H1 (cell line): ENCODE measurements around the gene MEIOSIN. TPM values are rescaled to one million over a fixed set of nuclear protein-coding genes. Genes with fewer than 3 reads are reported as not detected.

Experiments used
- CTCF ChIA-PET: fragments of 300-600 bp; sonication (Branson Sonifier 250); formaldehyde crosslinking; loops from one replicate; lab custom pipeline; 2021; ENCODE audit not compliant: partially characterized antibody; lab: Charles Lee
- POLR2A ChIA-PET: fragments of 300-600 bp; sonication (Branson Sonifier 250); formaldehyde crosslinking; loops from one replicate; lab custom pipeline; 2021; ENCODE audit warnings: inconsistent platforms; ENCODE audit not compliant: partially characterized antibody; lab: Charles Lee
- DNase-seq, 2 experiments: peaks; one replicate each; pipeline versions ENCODE4 v3.0.0 to v3.0.0-alpha.2; 2010 to 2022; ENCODE audit warnings: low spot score in 2 of 2, low read depth in 1 of 2, mixed read lengths in 1 of 2
- FAIRE-seq: peaks from 2 replicates; lab custom pipeline; 2011; peaks lifted over from hg19 to GRCh38; lab: Jason Lieb, UNC
- H2AFZ ChIP-seq: 2 replicates; pipeline ENCODE4 v1.8.1; 2012; ENCODE audit warnings: low read length, inconsistent platforms
- H2AK5ac ChIP-seq: 2 replicates; pipeline ENCODE4 v1.6.1; 2013; ENCODE audit warnings: low read depth, low read length
- H2BK120ac ChIP-seq: replicated peaks from 2 replicates; pipeline ENCODE3; 2013; ENCODE audit warnings: low read depth, low read length, inconsistent platforms
- H2BK12ac ChIP-seq: 2 replicates; pipeline ENCODE4 v1.6.1; 2013; ENCODE audit warnings: low read depth, low read length
- H2BK15ac ChIP-seq: 2 replicates; pipeline ENCODE4 v1.6.1; 2013; ENCODE audit warnings: low read length
- H2BK20ac ChIP-seq: 2 replicates; pipeline ENCODE4 v1.6.1; 2013; ENCODE audit warnings: low read length
- H2BK5ac ChIP-seq: 2 replicates; pipeline ENCODE4 v1.6.1; 2013; ENCODE audit warnings: low read depth, low read length
- H3K14ac ChIP-seq: 2 replicates; pipeline ENCODE4 v1.6.1; 2013; ENCODE audit warnings: inconsistent platforms; ENCODE audit not compliant: insufficient read length
- H3K18ac ChIP-seq: 2 replicates; pipeline ENCODE4 v1.6.1; 2013; ENCODE audit warnings: low read length; ENCODE audit errors: extremely low read depth
- H3K23ac ChIP-seq: 2 replicates; pipeline ENCODE4 v1.6.1; 2013; ENCODE audit warnings: inconsistent platforms; ENCODE audit not compliant: insufficient read length
- H3K23me2 ChIP-seq: 2 replicates; pipeline ENCODE4 v1.6.1; 2013; ENCODE audit warnings: low read depth, low read length
- H3K27ac ChIP-seq: 2 replicates; pipeline ENCODE4 v1.6.1; 2011; ENCODE audit warnings: low read depth, low read length, inconsistent platforms
- H3K27me3 ChIP-seq, 4 experiments: replicated peaks in 1 of 4; 1 replicate in 1 of 4; 2 replicates in 3 of 4; pipeline versions ENCODE4 v1.6.1 to v1.8.1; 2011 to 2013; ENCODE audit warnings: low read length in 3 of 4, mild to moderate bottlenecking in 3 of 4, inconsistent platforms in 2 of 4, mixed read lengths in 2 of 4, moderate library complexity in 1 of 4; ENCODE audit not compliant: control insufficient read depth in 3 of 4, insufficient read depth in 3 of 4; ENCODE audit errors: extremely low read depth in 1 of 4
- H3K36me3 ChIP-seq, 4 experiments: 2 replicates each; pipeline versions ENCODE4 v1.6.1 to v1.8.1; 2011 to 2013; ENCODE audit warnings: mild to moderate bottlenecking in 4 of 4, low read length in 3 of 4, moderate library complexity in 2 of 4, control low read depth in 1 of 4, inconsistent platforms in 1 of 4; ENCODE audit not compliant: insufficient read depth in 4 of 4, control insufficient read depth in 2 of 4
- H3K4ac ChIP-seq: replicated peaks from 2 replicates; pipeline ENCODE3; 2013; ENCODE audit warnings: low read length, low read depth, mixed read lengths, inconsistent platforms; ENCODE audit not compliant: insufficient read length
- H3K4me1 ChIP-seq, 4 experiments: replicated peaks in 1 of 4; 1 replicate in 1 of 4; 2 replicates in 3 of 4; pipeline versions ENCODE4 v1.6.1 to v1.8.1; 2011 to 2013; ENCODE audit warnings: low read length in 3 of 4, inconsistent platforms in 2 of 4, mixed read lengths in 1 of 4; ENCODE audit not compliant: insufficient read depth in 4 of 4, control insufficient read depth in 3 of 4
- H3K4me2 ChIP-seq, 2 experiments: 2 replicates each; pipeline versions ENCODE4 v1.6.1 to v1.8.1; 2011 to 2013; ENCODE audit warnings: low read depth in 2 of 2, low read length in 2 of 2, control low read depth in 1 of 2, inconsistent platforms in 1 of 2, mild to moderate bottlenecking in 1 of 2; ENCODE audit not compliant: insufficient read depth in 1 of 2
- H3K4me3 ChIP-seq, 4 experiments: fragments of 200-600, 300-600 bp in 1 of 4; sonication (generic), shearing (Covaris generic), sonication (Bioruptor Twin) in 1 of 4; 2 replicates each; pipeline versions ENCODE4 v1.5.1 to v1.8.1; 2011 to 2016; ENCODE audit warnings: low read length in 4 of 4, low read depth in 3 of 4, control low read depth in 2 of 4, inconsistent platforms in 2 of 4, mild to moderate bottlenecking in 2 of 4, mixed read lengths in 1 of 4, moderate library complexity in 1 of 4; ENCODE audit not compliant: insufficient read depth in 2 of 4; ENCODE audit errors: extremely low read depth in 1 of 4
- H3K56ac ChIP-seq: replicated peaks from 2 replicates; pipeline ENCODE3; 2013; ENCODE audit warnings: low read depth, mild to moderate bottlenecking, mixed read lengths, low read length, inconsistent platforms; ENCODE audit not compliant: insufficient read length
- H3K79me1 ChIP-seq: 2 replicates; pipeline ENCODE4 v1.6.1; 2013; ENCODE audit warnings: low read depth, low read length, control low read depth
- H3K79me2 ChIP-seq, 2 experiments: 2 replicates each; pipeline versions ENCODE4 v1.6.1 to v1.8.1; 2012 to 2013; ENCODE audit warnings: low read length in 2 of 2, mild to moderate bottlenecking in 2 of 2, inconsistent platforms in 1 of 2; ENCODE audit not compliant: insufficient read depth in 2 of 2, control insufficient read depth in 1 of 2
- H3K9ac ChIP-seq, 4 experiments: replicated peaks in 1 of 4; 1 replicate in 1 of 4; 2 replicates in 3 of 4; pipeline versions ENCODE4 v1.6.1 to v1.8.1; 2011 to 2013; ENCODE audit warnings: low read depth in 3 of 4, low read length in 3 of 4, control low read depth in 2 of 4, mild to moderate bottlenecking in 2 of 4, moderate library complexity in 2 of 4, inconsistent platforms in 1 of 4; ENCODE audit errors: extremely low read depth in 1 of 4
- H3K9me3 ChIP-seq, 2 experiments: 2 replicates each; pipeline versions ENCODE4 v1.6.1 to v1.8.1; 2012 to 2013; ENCODE audit warnings: mild to moderate bottlenecking in 2 of 2, moderate library complexity in 2 of 2, control low read depth in 1 of 2, inconsistent platforms in 1 of 2, low read depth in 1 of 2, low read length in 1 of 2, mixed read lengths in 1 of 2; ENCODE audit not compliant: insufficient read depth in 2 of 2
- H4K20me1 ChIP-seq, 2 experiments: replicated peaks in 1 of 2; 2 replicates each; pipeline versions ENCODE3 to v1.8.1; 2011 to 2013; ENCODE audit warnings: inconsistent platforms in 2 of 2, low read length in 2 of 2, mild to moderate bottlenecking in 1 of 2; ENCODE audit not compliant: insufficient read depth in 2 of 2, control insufficient read depth in 1 of 2
- H4K5ac ChIP-seq: 2 replicates; pipeline ENCODE4 v1.6.1; 2013; ENCODE audit warnings: low read length, low read depth, mixed read lengths, inconsistent platforms; ENCODE audit not compliant: insufficient read length
- H4K8ac ChIP-seq: 2 replicates; pipeline ENCODE4 v1.8.0; 2013; ENCODE audit warnings: mild to moderate bottlenecking, moderate library complexity, low read length, inconsistent platforms; ENCODE audit not compliant: insufficient read depth; ENCODE audit errors: extremely low read depth
- H4K91ac ChIP-seq: replicated peaks from 2 replicates; pipeline ENCODE3; 2013; ENCODE audit warnings: low read length, mixed read lengths, inconsistent platforms; ENCODE audit not compliant: insufficient read length
- BRCA1 ChIP-seq: IDR thresholded peaks from 2 replicates; pipeline ENCODE4 v1.6.1; 2012; ENCODE audit warnings: low read depth, low read length, improper control_type of control experiment
- CHD2 ChIP-seq: IDR thresholded peaks from 2 replicates; pipeline ENCODE4 v1.6.1; 2012; ENCODE audit warnings: low read length, improper control_type of control experiment
- CREB1 ChIP-seq: IDR thresholded peaks from 2 replicates; pipeline ENCODE4 v1.6.1; 2012; ENCODE audit warnings: inconsistent platforms
- EGR1 ChIP-seq: IDR thresholded peaks from 2 replicates; pipeline ENCODE4 v1.6.1; 2011; ENCODE audit warnings: low read depth, low read length, borderline replicate concordance
- MAX ChIP-seq: IDR thresholded peaks from 2 replicates; pipeline ENCODE4 v1.6.1; 2012; ENCODE audit warnings: inconsistent platforms
- PHF8 ChIP-seq: fragments of 200-600 bp; sonication (generic); conservative IDR thresholded peaks from 2 replicates; pipeline ENCODE4 v1.7.1; 2012; ENCODE audit warnings: low read depth, mild to moderate bottlenecking, inconsistent platforms, low read length, moderate library complexity
- POLR2A ChIP-seq, 2 experiments: IDR thresholded peaks; 1 replicate in 1 of 2; 2 replicates in 1 of 2; pipeline ENCODE4 v1.6.1; 2011; ENCODE audit warnings: low read depth in 2 of 2, low read length in 2 of 2, mild to moderate bottlenecking in 2 of 2; ENCODE audit errors: control extremely low read depth in 1 of 2
- SIN3A ChIP-seq, 2 experiments: IDR thresholded peaks in 1 of 2; conservative IDR thresholded peaks in 1 of 2; 2 replicates each; pipeline ENCODE4 v1.6.1; 2011 to 2012; ENCODE audit warnings: low read length in 2 of 2, improper control_type of control experiment in 1 of 2, low read depth in 1 of 2, mild to moderate bottlenecking in 1 of 2
- SP1 ChIP-seq: IDR thresholded peaks from 2 replicates; pipeline ENCODE4 v1.6.1; 2011; ENCODE audit warnings: low read depth, low read length
- TAF1 ChIP-seq: IDR thresholded peaks from 2 replicates; pipeline ENCODE4 v1.6.1; 2011; ENCODE audit warnings: mild to moderate bottlenecking, low read depth, low read length
- TAF7 ChIP-seq: optimal IDR thresholded peaks from 2 replicates; pipeline ENCODE3; 2011; ENCODE audit warnings: low read depth, mild to moderate bottlenecking, inconsistent platforms, low read length, moderate library complexity, borderline replicate concordance
- WGBS, 2 experiments: shearing (Covaris generic) in 1 of 2; methylation state at CpG; one replicate each; pipeline versions ENCODE4 v1.1.6 to v1.1.7; 2013 to 2015; ENCODE audit warnings: low lambda C conversion rate in 2 of 2, mixed read lengths in 2 of 2, inconsistent platforms in 1 of 2, low coverage in 1 of 2, missing lambda C conversion rate in 1 of 2; ENCODE audit not compliant: insufficient replicate concordance in 2 of 2, insufficient coverage in 1 of 2, insufficient read length in 1 of 2; ENCODE audit errors: extremely low coverage in 1 of 2, missing lambda C conversion rate in 1 of 2; 5-methylcytosine and 5-hydroxymethylcytosine counted together
- polyA plus RNA-seq, 7 experiments: library from polyadenylated mRNA; depleted of rRNA in 3 of 7; stranded (reverse) in 5 of 7; unstranded in 2 of 7; fragments of >200 nt in 5 of 7; fragments of 200-250 nt in 2 of 7; gene quantifications; 1 replicate in 5 of 7; 2 replicates in 1 of 7; 4 replicates in 1 of 7; pipeline versions ENCODE4 v1.2.1 to v1.2.3, GENCODE V29; 2011 to 2013; ENCODE audit warnings: missing spikeins in 2 of 7, mixed read lengths in 2 of 7
- total RNA-seq: library from RNA; stranded (reverse); fragmentation: NEBNext Ultra II Directional; extraction: Animal tissue kit (Norgen Biotek cat#: 25700); gene quantifications from 2 replicates; pipeline ENCODE4 v1.2.1, GENCODE V29; 2021

The MEIOSIN gene
- total and polyA plus RNA-seq, 2 of the 8 experiments (the other 6 are each of a cell fraction or from before 2014, with no cell fraction given), result 0.11 TPM; not detected in 1

- peaks cover 0 to 21% (median 17%) of the 10 kb centered on the region in 4 experiments; a peak in 6 of 7 replicates for H3K4me1 ChIP-seq
- DNase-seq (peak; percentile 95 to 96), FAIRE-seq (peak; percentile 68)
- POLR2A ChIA-PET, result interaction anchor here (0.6 to 16.2 kb wide), 21 partner anchors 9 to 813 kb away, joined by 3 to 284 read pairs (median 6); partner anchors contain the start of genes DMPK, DMWD, FBXO46 and MEIOSIN
- H2BK5ac ChIP-seq, result peak overlapping the region; percentile 75
- CTCF ChIA-PET, result interaction anchor here (0.6 to 6.7 kb wide), 21 partner anchors 11 to 137 kb away, joined by 3 to 55 read pairs (median 4); partner anchors contain the start of genes DMPK, FBXO46, QPCTL and RSPH6A
- peak overlapping the region; percentile 61; the same call in 1 of the 2 replicates for H2BK15ac ChIP-seq
- H4K91ac ChIP-seq, result no peak overlapping the region
- H3K23ac ChIP-seq, result no peak overlapping the region
- no peak overlapping the region for H2AFZ ChIP-seq
- peak overlapping the region; percentile 88 for H3K18ac ChIP-seq
- H2BK20ac ChIP-seq, result no peak overlapping the region
- peak overlapping the region; percentile 77 for H4K5ac ChIP-seq
- H3K4me3 ChIP-seq, result peak overlapping the region; percentile 44 to 83 (median 78)
- peak overlapping the region; percentile 72 for H3K56ac ChIP-seq
- no peaks in the 10 kb centered on the region for H3K79me1 ChIP-seq
- 0 out of 2 replicates have a peak overlapping the region, but pooled peaks have one; percentile 9 for H2BK12ac ChIP-seq
- H4K8ac ChIP-seq, result peak overlapping the region; percentile 68; the same call in 1 of the 2 replicates
- no peaks in the 10 kb centered on the region for H3K79me2 ChIP-seq
- no peak overlapping the region for H3K4ac ChIP-seq
- H2AK5ac ChIP-seq, result no peak overlapping the region
- H2BK120ac ChIP-seq, result no peak overlapping the region
- H3K27me3 ChIP-seq, result no peaks in the 10 kb centered on the region
- WGBS, 2 experiments, result 2% methylated on average over 31 of the region's 79 CpGs; no CpG with 5 or more reads in 1 of the 2 experiments
- peaks cover 0 to 3% of the 10 kb centered on the region in 2 experiments for H4K20me1 ChIP-seq
- no peaks in the 10 kb centered on the region for H3K9me3 ChIP-seq
- H3K23me2 ChIP-seq, result peaks cover 28% of the 10 kb centered on the region
- peak overlapping the region; percentile 78; the same call in 1 of the 2 replicates for H3K27ac ChIP-seq
- peak overlapping the region; percentile 51 to 83 (median 78) for H3K9ac ChIP-seq
- peak overlapping the region; percentile 61 to 99 for H3K4me2 ChIP-seq
- peaks cover 0 to 2% (median 0%) of the 10 kb centered on the region in 4 experiments; a peak in 2 of 8 replicates for H3K36me3 ChIP-seq
- no peak overlapping the region for H3K14ac ChIP-seq
- TF ChIP-seq CHD2, result peak; percentile 77
- TF ChIP-seq SIN3A (conservative IDR thresholded peaks at IDR 0.05 in 1 of 2, IDR thresholded peaks at IDR 0.05 in 1 of 2; ENCODE audit: low read depth in 1 of 2, low read length in 2 of 2), result peak; percentile 3 to 67; a peak in 2 of 4 replicates
- TF ChIP-seq POLR2A (IDR thresholded peaks at IDR 0.05; ENCODE audit: control extremely low read depth in 1 of 2, low read depth in 2 of 2, low read length in 2 of 2), result peak; percentile 75 to 85
- no peak for TF ChIP-seq BRCA1
- TF ChIP-seq SP1, result peak; percentile 81; the same call in 1 of the 2 replicates
- TF ChIP-seq EGR1, result peak; percentile 53; the same call in 1 of the 2 replicates
- no peak; the same call in none of the 2 replicates for TF ChIP-seq MAX
- TF ChIP-seq TAF7, result peak; percentile 75
- TF ChIP-seq TAF1, result peak; percentile 59
- TF ChIP-seq CREB1, result peak; percentile 61; the same call in 1 of the 2 replicates
- no peak; the same call in 1 of the 2 replicates for TF ChIP-seq PHF8
These were observed 37.2 kb downstream of the MEIOSIN start for GRCh38 chr19:45770192-45771101.
